GM12892 (cell line): Measurements from ENCODE around the gene OGFOD3.

ENCODE experiments used
- POLR2A ChIP-seq: IDR thresholded peaks from 2 replicates; pipeline ENCODE4 v1.6.1; 2011; ENCODE audit warnings: low read depth, low read length, control low read depth
- POLR2AphosphoS5 ChIP-seq: IDR thresholded peaks from 2 replicates; pipeline ENCODE4 v1.6.1; 2011; ENCODE audit warnings: low read depth, low read length, control low read depth
- TAF1 ChIP-seq: IDR thresholded peaks from 2 replicates; pipeline ENCODE4 v1.6.1; 2011; ENCODE audit warnings: low read depth, mild to moderate bottlenecking, control low read depth, low read length, borderline replicate concordance

DNA sequence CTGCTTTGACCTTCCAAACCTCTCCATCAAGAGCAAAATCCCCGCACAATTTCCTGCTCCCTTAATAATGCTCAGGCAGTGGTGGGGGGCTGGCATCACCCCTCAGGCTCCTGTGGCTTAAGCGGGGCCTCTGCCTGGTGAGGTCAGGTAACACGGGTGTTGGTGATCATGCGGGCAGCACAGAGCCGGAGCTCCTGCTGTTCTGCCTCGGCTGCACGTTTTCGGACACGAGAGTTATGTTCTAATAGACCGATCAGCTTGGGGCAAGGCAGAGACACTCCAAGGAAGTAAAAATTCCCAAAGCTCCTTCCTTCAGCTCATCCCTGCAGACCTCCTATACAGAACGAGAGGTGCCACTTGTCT is 46.2 kb upstream of the OGFOD3 start:
- no peak for TF ChIP-seq POLR2AphosphoS5
- TF ChIP-seq TAF1, result no peak
- TF ChIP-seq POLR2A, result no peak
